Stimulated activated effector memory CD8-positive, alpha-beta T cell treated with anti-CD3 and anti-CD28 coated beads, Interleukin-12 subunit alpha, Interleukin-12 subunit beta, amount 100 ng/mL, for 72 hours (primary cell): ENCODE results near the gene MFSD2A.
"Not testable (repeated sequence)": the region's sequence is repeated elsewhere in the genome, so short reads cannot be mapped to it uniquely, and the experiment has no call there.

Experiments used
- ATAC-seq: fragments of 150-1000 bp; cut with Tn5 transposase; 2 replicates; pipeline ENCODE4 v1.10.0; 2021
- DNase-seq, 2 donors: peaks; one replicate each; pipeline ENCODE4 v3.0.0; 2021 to 2022; ENCODE audit warnings: low spot score in 2 of 2
- H3K27ac Mint-ChIP-seq: one replicate; pipeline ENCODE4 v1.8.0; 2022; ENCODE audit warnings: mild to moderate bottlenecking, mixed read lengths
- H3K36me3 Mint-ChIP-seq: one replicate; pipeline ENCODE4 v1.8.0; 2022; ENCODE audit warnings: mild to moderate bottlenecking, mixed read lengths
- H3K4me1 Mint-ChIP-seq: one replicate; pipeline ENCODE4 v1.8.0; 2022; ENCODE audit warnings: mixed read lengths
- H3K4me3 Mint-ChIP-seq: one replicate; pipeline ENCODE4 v1.8.0; 2022; ENCODE audit warnings: mild to moderate bottlenecking, mixed read lengths
- H3K9me3 Mint-ChIP-seq: one replicate; pipeline ENCODE4 v1.8.0; 2022; ENCODE audit warnings: mixed read lengths

MFSD2A gene

DNA sequence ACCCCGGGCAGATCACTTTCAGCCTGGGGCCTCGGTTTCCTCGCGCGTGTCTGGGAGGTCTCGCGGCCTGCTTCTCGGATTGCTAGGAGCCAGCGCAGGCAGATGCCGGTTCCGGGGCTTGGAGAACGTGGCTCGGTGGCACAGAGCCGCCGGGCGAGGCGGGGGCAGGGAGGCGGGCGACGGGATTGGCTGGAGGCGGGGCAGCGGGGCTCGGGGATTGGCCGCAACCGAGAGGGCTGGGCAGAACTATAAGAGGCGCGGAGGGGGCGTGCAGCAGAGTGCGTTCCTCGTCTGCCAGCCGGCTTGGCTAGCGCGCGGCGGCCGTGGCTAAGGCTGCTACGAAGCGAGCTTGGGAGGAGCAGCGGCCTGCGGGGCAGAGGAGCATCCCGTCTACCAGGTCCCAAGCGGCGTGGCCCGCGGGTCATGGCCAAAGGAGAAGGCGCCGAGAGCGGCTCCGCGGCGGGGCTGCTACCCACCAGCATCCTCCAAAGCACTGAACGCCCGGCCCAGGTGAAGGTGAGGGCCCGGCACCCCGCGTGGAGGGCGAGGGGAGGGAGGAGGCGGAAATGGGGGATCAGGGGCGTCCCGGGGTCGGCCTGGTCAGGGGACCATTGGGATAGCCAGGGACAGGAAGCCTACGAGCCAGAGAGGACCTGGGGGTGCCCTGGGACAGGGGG is at the start of gene MFSD2A:
Gene MFSD2A, plus strand, starts transcription at position 276 of the 677 bp plus-strand sequence. Its CDS starts 148 bp downstream, at position 424.
- peak; percentile 78 to 91 for DNase-seq
- H3K9me3 Mint-ChIP-seq = no peaks in the 10 kb centered on the region
- peaks cover 51% of the 10 kb centered on the region for H3K36me3 Mint-ChIP-seq
- H3K27ac Mint-ChIP-seq = peak within 1 kb of the TSS; percentile 90
- peak; percentile 92 for ATAC-seq
- H3K4me3 Mint-ChIP-seq = peak within 1 kb of the TSS; percentile 92
- peaks cover 49% of the 10 kb centered on the region for H3K4me1 Mint-ChIP-seq

DNA sequence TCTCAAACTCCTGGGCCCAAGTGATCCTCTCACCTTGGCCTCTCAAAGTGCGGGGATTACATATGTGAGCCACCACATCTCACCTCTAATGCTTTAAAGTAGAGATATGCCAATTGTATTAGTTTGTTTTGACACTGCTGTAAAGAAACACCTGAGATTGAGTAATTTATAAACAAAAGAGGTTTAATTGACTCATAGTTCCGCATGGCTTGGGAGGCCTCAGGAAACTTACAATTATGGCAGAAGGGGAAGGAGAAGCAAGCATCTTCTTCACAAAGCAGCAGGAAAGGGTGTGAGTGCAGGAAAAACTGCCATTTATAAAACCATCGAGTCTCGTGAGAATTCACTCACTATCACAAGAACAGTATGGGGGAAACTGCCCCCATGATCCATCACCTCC is 49.8 kb upstream of the MFSD2A start:
- H3K4me1 Mint-ChIP-seq = no peaks in the 10 kb centered on the region
- no peaks in the 10 kb centered on the region for H3K36me3 Mint-ChIP-seq
- H3K9me3 Mint-ChIP-seq = peaks cover 3% of the 10 kb centered on the region
- H3K4me3 Mint-ChIP-seq = no peak overlapping the region
- no peak for ATAC-seq
- no peak for DNase-seq
- H3K27ac Mint-ChIP-seq = no peak overlapping the region

DNA sequence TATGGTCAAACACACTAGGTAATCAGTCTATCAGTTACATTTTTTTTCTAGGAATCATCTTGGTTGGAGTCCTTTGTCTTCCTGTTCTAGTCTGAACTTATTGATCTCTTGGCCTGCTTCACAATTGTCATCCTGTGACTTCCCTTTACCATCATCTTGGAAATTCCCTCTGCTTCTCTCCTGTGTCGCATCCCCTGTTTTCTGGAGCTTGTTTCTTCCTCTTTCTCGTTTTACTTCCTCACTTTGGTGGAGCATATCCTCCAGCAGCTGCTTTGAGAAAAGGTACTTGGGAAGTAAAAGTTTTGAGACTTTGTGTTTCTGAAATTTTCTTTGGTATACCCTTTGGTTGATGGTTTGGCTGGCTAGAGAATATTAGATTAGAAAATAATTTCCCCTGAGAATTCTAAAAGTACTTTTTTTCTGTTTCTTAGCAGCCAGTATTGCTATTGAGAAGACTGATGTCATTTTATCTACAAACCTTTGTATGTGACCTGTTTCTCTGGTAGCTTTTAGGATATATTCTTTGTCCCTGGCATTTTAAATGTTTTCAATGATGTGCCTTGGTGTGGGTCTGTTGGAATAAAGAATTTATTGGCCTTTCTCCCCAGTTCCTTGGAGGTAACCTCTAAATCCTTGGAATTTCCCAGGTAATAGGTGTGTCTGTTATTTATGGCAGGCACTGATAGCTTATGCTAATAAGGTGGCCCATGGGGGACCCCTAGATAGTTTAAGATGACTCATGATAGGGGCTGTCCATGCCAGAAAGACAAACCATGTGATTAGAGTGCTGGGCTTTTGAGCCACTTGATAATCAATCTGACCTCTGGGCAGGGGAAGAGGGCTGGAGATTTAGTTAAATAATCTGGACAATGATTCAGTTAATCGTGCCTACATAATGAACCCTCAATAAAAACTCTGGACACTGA is 47.2 kb upstream of the MFSD2A start:
- H3K27ac Mint-ChIP-seq = no peak overlapping the region
- H3K4me1 Mint-ChIP-seq = no peaks in the 10 kb centered on the region
- no peaks in the 10 kb centered on the region for H3K36me3 Mint-ChIP-seq
- peaks cover 3% of the 10 kb centered on the region for H3K9me3 Mint-ChIP-seq
- DNase-seq = no peak
- no peak for ATAC-seq
- no peak overlapping the region for H3K4me3 Mint-ChIP-seq

DNA sequence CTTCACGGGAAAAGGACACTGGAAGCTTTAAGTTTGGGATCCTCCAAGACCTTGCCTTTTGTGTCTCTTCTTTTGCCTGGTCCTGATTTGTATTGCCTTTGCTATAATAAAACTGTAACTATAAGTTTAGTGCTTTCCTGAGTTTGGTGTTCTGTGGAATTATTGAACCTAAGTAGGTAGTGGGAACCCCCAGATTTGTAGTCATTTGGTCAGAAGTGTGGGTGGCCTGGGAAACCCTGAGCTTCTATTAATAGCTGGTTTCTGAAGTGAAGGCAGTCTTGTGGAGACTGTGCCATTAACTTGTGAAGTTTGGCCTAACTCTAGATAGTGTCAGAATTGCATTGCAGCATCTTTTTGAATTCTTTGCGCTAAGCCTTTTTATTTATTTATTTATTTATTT is 46.4 kb upstream of the MFSD2A start:
- Mint-ChIP-seq H3K9me3 (peaks cover 3% of the 10 kb centered on the region), H3K36me3 (no peaks in the 10 kb centered on the region), H3K4me1 (no peaks in the 10 kb centered on the region), H3K4me3 (no peak overlapping the region), H3K27ac (no peak overlapping the region)
- DNase-seq (no peak), ATAC-seq (no peak)

DNA sequence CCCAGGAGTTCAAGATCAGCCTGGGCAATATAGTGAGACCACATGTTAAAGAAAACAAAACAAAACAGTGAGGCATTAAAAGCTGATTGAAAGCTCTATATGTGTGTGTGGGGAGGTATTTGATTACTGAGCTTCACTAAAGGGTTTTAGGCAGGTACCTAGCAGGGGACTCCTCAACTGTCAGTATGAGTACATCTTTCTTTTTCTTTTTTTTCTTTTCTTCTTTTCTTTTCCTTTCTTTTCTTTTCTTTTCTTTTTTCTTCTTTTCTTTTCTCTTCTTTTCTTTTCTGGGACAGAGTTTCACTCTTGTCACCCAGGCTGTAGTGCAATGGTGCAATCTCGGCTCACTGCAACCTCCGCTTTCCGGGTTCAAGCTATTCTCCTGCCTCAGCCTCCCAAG is 44.7 kb upstream of the MFSD2A start:
- ATAC-seq = no peak
- no peak for DNase-seq
- H3K36me3 Mint-ChIP-seq = no peaks in the 10 kb centered on the region
- peaks cover 3% of the 10 kb centered on the region for H3K9me3 Mint-ChIP-seq
- H3K4me1 Mint-ChIP-seq = no peaks in the 10 kb centered on the region
- H3K4me3 Mint-ChIP-seq = no peak overlapping the region
- H3K27ac Mint-ChIP-seq = no peak overlapping the region

DNA sequence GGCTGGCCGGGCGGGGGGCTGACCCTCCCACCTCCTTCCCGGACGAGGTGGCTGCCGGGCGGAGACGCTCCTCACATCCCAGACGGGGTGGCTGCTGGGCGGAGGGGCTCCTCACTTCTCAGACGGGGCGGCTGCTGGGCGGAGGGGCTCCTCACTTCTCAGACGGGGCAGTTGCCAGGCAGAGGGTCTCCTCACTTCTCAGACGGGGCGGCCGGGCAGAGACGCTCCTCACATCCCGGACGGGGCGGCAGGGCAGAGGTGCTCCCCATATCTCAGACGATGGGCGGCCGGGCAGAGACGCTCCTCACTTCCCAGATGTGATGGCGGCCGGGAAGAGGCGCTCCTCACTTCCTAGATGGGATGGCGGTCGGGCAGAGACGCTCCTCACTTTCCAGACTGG is 41.8 kb upstream of the MFSD2A start:
- H3K9me3 Mint-ChIP-seq, ATAC-seq, DNase-seq, H3K27ac Mint-ChIP-seq, H3K36me3 Mint-ChIP-seq, H3K4me3 Mint-ChIP-seq, H3K4me1 Mint-ChIP-seq: not testable (repeated sequence)

DNA sequence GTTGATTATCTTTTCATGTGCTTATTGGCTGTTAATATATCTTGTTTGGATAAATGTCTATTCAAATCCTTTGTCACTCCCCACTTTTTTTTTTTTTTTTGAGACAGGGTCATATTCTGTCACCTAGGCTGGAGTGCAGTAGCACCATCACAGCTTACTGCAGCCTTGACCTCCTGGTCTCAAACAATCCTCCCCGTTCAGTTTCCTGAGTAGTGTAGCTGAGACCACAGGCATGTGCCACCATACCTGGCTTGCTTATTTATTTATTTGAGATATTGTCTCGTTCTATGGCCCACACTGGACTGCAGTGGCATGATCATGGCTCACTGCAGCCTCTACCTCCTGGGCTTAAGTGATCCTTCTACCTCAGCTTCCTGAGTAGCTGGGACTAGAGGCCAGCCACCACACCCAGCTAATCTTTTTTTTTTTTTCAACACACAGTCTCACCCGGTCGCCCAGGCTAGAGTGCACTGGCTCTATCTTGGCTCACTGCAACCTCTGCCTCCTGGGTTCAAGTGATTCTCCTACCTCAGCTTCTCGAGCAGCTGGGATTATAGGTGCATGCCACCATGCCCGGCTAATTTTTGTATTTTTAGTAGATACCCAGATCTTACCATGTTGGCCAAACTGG is 39.3 kb upstream of the MFSD2A start:
- Mint-ChIP-seq H3K9me3 (no peaks in the 10 kb centered on the region), H3K36me3 (no peaks in the 10 kb centered on the region), H3K4me3 (no peak overlapping the region), H3K27ac (no peak overlapping the region), H3K4me1 (no peaks in the 10 kb centered on the region)
- no peak for DNase-seq
- no peak for ATAC-seq

DNA sequence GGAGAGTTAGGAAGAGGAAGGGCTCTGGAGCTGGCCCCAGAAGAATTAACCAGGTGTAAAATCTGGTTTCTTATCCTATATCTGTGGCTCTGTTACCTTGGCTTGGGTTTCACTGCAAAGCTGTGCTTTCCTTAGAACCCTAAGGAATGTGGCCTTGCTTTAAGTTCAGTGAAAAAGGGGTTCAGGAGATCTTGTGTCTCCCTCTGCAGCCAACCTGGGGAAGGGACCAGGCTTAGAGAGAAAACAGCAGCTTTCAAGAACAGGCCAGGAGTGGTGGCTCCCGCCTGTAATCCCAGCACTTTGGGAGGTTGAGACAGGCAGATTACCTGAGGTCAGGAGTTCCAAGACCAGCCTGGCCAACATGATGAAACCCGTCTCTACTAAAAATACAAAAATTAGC is 37.1 kb upstream of the MFSD2A start:
- Mint-ChIP-seq H3K4me1 (no peaks in the 10 kb centered on the region), H3K4me3 (no peak overlapping the region), H3K27ac (no peak overlapping the region), H3K9me3 (no peaks in the 10 kb centered on the region), H3K36me3 (no peaks in the 10 kb centered on the region)
- DNase-seq = no peak
- ATAC-seq = no peak

DNA sequence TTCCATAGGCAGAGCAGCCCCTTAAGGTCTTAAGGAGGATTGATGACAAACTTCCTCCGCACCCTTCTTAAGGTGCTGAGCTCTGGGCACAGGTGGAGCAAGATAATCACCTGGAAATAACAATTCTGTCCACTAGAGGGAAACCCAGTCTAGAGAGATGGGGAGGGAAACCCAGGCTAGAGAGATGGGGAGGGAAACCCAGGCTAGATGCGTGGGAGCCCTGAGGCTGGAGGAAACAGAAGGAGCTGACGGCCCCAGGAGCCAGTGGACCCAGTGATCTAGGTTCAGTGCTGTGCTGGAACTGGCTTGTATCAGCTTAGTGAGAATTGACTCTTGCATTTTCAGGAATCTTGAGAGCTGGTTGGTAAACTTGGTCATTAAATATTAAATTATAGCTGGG is 35.4 kb upstream of the MFSD2A start:
- DNase-seq (peak in 1 of 2 donors; percentile 9), ATAC-seq (peak; percentile 95)
- Mint-ChIP-seq H3K4me1 (no peaks in the 10 kb centered on the region), H3K27ac (no peak overlapping the region), H3K4me3 (no peak overlapping the region), H3K36me3 (no peaks in the 10 kb centered on the region), H3K9me3 (no peaks in the 10 kb centered on the region)

DNA sequence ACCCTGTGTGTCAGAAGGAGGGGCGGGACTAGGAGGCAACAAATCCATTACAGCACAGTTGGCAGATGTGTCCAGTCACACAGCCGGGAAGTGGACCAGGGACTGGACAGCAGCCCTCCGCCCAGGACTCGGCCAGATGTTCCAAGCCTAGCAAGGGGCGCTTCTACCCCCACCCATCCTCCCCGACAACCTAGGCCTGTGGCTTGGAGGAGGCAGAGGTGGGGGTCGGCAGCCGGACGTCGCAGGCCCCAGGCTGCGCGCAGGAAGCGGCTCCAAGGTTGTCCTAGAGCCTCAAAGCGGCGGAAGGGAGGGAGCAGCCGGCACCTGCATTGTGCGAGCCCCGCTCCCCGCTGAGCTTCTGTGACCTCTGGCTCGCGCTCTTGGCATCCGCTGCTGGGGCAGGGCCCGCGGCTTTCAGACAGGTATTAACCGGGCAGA is 32.7 kb upstream of the MFSD2A start:
- no peaks in the 10 kb centered on the region for H3K9me3 Mint-ChIP-seq
- H3K4me1 Mint-ChIP-seq = peaks cover 7% of the 10 kb centered on the region
- ATAC-seq (no peak), DNase-seq (no peak)
- no peak overlapping the region for H3K27ac Mint-ChIP-seq
- H3K4me3 Mint-ChIP-seq = no peak overlapping the region
- H3K36me3 Mint-ChIP-seq = no peaks in the 10 kb centered on the region

DNA sequence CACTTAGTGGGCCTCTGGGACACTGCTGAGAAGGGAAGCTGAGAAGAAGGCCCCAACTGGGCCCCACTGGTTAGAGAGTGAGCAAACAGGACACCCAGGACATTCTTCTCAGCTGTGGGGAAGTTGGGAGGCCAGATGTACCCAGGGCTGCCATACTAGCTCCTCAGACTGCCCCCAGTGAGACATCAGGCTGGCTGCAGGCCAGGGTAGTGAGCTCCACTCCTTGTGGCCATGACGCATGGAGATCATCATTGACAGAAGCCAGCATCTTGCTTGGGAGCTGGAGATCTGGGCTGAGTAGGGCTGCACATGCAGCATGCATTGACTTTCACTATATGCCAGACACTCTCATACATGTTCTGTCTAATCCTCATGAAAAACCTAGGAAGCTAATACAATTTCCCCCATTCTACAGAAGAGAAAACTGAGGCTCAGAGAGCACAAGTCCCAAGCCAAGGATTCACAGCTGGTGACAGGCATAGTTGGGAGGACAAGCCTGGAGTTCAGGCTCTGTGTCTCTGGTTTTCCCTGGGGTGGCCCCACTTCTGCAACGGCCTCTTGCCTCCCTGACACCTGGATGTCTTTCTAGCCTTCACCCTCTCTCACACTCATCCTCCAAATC is 29.1 kb upstream of the MFSD2A start:
- Mint-ChIP-seq H3K27ac (peak overlapping the region; percentile 60), H3K4me1 (peaks cover 7% of the 10 kb centered on the region), H3K9me3 (no peaks in the 10 kb centered on the region), H3K4me3 (no peak overlapping the region), H3K36me3 (no peaks in the 10 kb centered on the region)
- DNase-seq (no peak), ATAC-seq (no peak)

DNA sequence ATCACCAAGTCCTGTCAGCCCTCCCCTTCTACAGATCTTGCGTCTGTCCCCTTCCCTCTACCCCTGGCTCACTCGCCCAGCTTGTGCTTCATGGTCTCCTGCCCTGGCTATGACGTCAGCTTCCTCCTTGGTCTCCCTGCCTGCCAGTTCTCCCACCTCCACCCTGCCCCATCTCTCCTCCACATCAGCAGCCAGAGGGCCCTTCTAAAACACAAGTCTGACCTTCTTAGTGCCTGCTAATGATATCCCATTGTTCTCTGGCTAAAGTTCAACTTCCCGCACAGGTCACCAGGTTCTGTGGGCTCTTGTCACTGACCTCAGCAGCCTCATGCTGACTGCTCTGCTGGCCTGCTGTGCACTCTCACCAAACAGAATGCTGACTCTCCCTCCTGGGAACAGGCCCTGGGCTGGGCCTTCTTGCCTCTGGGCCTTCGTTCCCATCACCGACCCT is 28.6 kb upstream of the MFSD2A start:
- H3K4me1 Mint-ChIP-seq = peaks cover 7% of the 10 kb centered on the region
- DNase-seq = no peak
- peak; percentile 42 for ATAC-seq
- H3K4me3 Mint-ChIP-seq = no peak overlapping the region
- no peaks in the 10 kb centered on the region for H3K9me3 Mint-ChIP-seq
- no peaks in the 10 kb centered on the region for H3K36me3 Mint-ChIP-seq
- peak overlapping the region; percentile 53 for H3K27ac Mint-ChIP-seq

DNA sequence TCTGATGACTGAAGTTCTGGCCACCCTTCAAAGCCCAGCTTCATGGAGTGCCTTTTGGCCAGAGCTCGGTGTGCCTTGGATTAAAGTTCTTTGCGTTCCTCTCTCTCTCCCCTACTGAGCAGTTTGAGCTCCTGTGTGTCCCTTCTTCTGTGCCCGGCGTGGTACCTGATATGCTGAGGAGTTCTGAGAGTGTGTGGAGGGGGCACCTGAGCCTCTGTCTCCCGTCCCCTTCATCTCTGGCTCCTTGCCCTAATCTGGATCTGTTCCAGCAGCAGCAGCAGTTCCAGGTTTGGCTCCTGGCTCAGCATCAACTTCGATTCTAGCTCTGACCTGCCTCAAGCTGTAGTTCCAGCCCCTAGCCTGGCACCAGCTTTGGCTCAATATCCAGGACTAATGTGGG is 28.1 kb upstream of the MFSD2A start:
- no peaks in the 10 kb centered on the region for H3K36me3 Mint-ChIP-seq
- H3K9me3 Mint-ChIP-seq = no peaks in the 10 kb centered on the region
- ATAC-seq (no peak), DNase-seq (no peak)
- H3K27ac Mint-ChIP-seq = peak overlapping the region; percentile 53
- H3K4me1 Mint-ChIP-seq = peaks cover 7% of the 10 kb centered on the region
- no peak overlapping the region for H3K4me3 Mint-ChIP-seq

DNA sequence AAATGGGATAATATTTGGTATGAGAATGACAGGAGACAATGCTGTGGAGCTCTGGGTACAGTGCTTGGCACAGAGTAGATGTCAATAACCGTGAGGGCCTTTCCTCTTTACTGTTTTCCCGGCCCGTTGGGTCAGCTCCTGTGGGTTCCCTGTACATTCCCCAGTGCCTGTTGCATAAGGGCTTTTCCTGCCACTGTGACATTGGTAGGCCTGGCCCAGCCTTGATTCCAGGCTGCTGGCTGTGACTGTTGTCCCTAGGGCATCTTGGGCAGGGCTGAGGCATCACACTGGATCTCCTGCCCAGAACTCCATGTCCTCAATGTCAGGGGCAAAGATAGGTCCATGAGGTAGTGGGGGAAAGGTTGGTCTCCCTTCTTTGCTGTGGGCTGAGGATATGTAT is 27.4 kb upstream of the MFSD2A start:
- no peak for DNase-seq
- Mint-ChIP-seq H3K4me1 (peaks cover 7% of the 10 kb centered on the region), H3K27ac (no peak overlapping the region), H3K36me3 (no peaks in the 10 kb centered on the region), H3K4me3 (no peak overlapping the region), H3K9me3 (no peaks in the 10 kb centered on the region)
- ATAC-seq = no peak
